Smooth muscle cell (in vitro differentiated cells): ENCODE data around the gene LOXL4. TPM values are rescaled to one million over a fixed set of nuclear protein-coding genes. Genes with fewer than 3 reads are reported as not detected.

ENCODE experiments used
- DNase-seq: peaks from one replicate; lab custom pipeline; 2025; ENCODE audit not compliant: unreplicated experiment; lab: John Stamatoyannopoulos, UW
- H2AFZ ChIP-seq: fragments of 200-600 bp; sonication (generic); 2 replicates; pipeline ENCODE4 v1.6.0; 2016; ENCODE audit warnings: antibody characterized with exemption, low read depth, mild to moderate bottlenecking
- H3F3A ChIP-seq: fragments of 200-600 bp; sonication (generic); 2 replicates; pipeline ENCODE4 v1.6.0; 2017; ENCODE audit warnings: antibody characterized with exemption, low read depth
- H3K27ac ChIP-seq: fragments of 200-600 bp; sonication (generic); 2 replicates; pipeline ENCODE4 v1.5.1; 2016; ENCODE audit warnings: low read depth, mild to moderate bottlenecking
- H3K27me3 ChIP-seq: fragments of 200-600 bp; sonication (generic); 2 replicates; pipeline ENCODE4 v1.6.1; 2016; ENCODE audit warnings: low read depth, mild to moderate bottlenecking
- H3K36me3 ChIP-seq: fragments of 200-600 bp; sonication (generic); 2 replicates; pipeline ENCODE4 v1.5.1; 2016; ENCODE audit warnings: low read depth
- H3K4me1 ChIP-seq: fragments of 200-600 bp; sonication (generic); 2 replicates; pipeline ENCODE4 v1.5.1; 2016; ENCODE audit warnings: low read depth
- H3K4me2 ChIP-seq: fragments of 200-600 bp; sonication (generic); 2 replicates; pipeline ENCODE4 v1.6.0; 2016; ENCODE audit warnings: mild to moderate bottlenecking
- H3K4me3 ChIP-seq: fragments of 200-600 bp; sonication (generic); 2 replicates; pipeline ENCODE4 v1.5.1; 2016; ENCODE audit warnings: mild to moderate bottlenecking
- H3K79me2 ChIP-seq: fragments of 200-600 bp; sonication (generic); 2 replicates; pipeline ENCODE4 v1.6.0; 2016; ENCODE audit warnings: low read depth, mild to moderate bottlenecking
- H3K9ac ChIP-seq: fragments of 200-600 bp; sonication (generic); 2 replicates; pipeline ENCODE4 v1.6.0; 2016; ENCODE audit warnings: low read depth
- H3K9me3 ChIP-seq: fragments of 200-600 bp; sonication (generic); replicated peaks from 2 replicates; pipeline ENCODE4 v1.5.1; 2016; ENCODE audit warnings: low read depth
- H4K20me1 ChIP-seq: fragments of 200-600 bp; sonication (generic); 2 replicates; pipeline ENCODE4 v1.6.0; 2016; ENCODE audit warnings: low read depth
- WGBS: methylation state at CpG from one replicate; pipeline ENCODE4 v1.1.7; 2016; ENCODE audit warnings: low lambda C conversion rate; 5-methylcytosine and 5-hydroxymethylcytosine counted together
- polyA plus RNA-seq: library from polyadenylated mRNA; unstranded; fragments of >200 nt; fragmentation: Nextera tagmentation; extraction: Ambion mirVana; gene quantifications from 2 replicates; pipeline ENCODE4 v1.2.1, GENCODE V29; 2016
- total RNA-seq: library from RNA; depleted of rRNA; stranded (reverse); fragments of >200 nt; gene quantifications from 2 replicates; pipeline ENCODE4 v1.2.3, GENCODE V29; 2014
- TF ChIP-seq, protein P1 (sequence below): fragments of 200-600 bp; sonication (generic); IDR thresholded peaks from 2 replicates; pipeline ENCODE4 v1.5.1; 2017; ENCODE audit warnings: borderline replicate concordance, mild to moderate bottlenecking, antibody characterized with exemption; ENCODE audit not compliant: insufficient read depth, poor library complexity, severe bottlenecking

LOXL4 gene
- total and polyA plus RNA-seq, 2 experiments from 2014 or later: 19.8 to 60.2 TPM

DNA sequence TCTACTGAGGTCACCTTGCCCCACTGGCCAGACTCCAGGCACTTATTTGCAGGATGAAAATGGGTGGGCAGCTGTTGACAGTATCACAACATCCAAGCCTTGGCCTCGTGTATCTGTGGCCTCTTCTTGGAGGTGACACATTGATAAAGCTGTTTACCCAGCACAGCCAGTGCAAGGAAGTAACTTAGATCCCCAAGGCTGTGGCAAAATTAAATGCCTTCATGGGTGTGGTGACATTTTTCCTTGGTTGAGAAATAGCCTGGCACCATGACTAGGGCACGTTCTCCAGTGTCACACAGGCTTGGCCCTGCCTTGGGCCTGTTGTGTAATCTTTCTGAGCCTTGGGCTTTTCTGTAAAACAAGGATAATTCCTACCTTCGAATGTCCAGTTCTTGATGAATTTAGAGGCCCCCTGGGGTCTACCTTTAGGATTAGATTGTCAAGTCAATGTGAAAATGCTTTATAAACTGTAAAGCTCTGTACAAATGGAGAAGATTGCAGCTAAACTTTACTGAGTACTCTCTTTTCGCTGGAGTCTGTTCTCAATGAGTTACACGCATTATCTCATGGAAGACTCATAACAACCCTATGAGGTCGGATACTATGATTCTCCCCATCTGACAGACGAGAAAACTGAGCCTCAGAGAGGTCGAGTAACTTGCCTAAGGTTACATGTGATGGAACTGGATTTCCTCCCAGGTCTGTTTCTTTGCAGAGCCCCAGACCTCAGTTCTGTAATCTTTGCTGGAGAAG, 46.7 kb upstream of the LOXL4 start:
- 75% methylated on average over 8 of the region's 8 CpGs for WGBS
- TF ChIP-seq, protein P1, sequence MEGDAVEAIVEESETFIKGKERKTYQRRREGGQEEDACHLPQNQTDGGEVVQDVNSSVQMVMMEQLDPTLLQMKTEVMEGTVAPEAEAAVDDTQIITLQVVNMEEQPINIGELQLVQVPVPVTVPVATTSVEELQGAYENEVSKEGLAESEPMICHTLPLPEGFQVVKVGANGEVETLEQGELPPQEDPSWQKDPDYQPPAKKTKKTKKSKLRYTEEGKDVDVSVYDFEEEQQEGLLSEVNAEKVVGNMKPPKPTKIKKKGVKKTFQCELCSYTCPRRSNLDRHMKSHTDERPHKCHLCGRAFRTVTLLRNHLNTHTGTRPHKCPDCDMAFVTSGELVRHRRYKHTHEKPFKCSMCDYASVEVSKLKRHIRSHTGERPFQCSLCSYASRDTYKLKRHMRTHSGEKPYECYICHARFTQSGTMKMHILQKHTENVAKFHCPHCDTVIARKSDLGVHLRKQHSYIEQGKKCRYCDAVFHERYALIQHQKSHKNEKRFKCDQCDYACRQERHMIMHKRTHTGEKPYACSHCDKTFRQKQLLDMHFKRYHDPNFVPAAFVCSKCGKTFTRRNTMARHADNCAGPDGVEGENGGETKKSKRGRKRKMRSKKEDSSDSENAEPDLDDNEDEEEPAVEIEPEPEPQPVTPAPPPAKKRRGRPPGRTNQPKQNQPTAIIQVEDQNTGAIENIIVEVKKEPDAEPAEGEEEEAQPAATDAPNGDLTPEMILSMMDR: no peak
- Histone ChIP-seq H3K36me3 (no peaks in the 10 kb centered on the region), H3K79me2 (no peaks in the 10 kb centered on the region), H3F3A (peaks cover 4% of the 10 kb centered on the region), H3K4me1 (no peaks in the 10 kb centered on the region), H3K4me3 (no peak overlapping the region), H3K9me3 (no peaks in the 10 kb centered on the region), H3K27me3 (no peaks in the 10 kb centered on the region), H3K27ac (no peak overlapping the region), H2AFZ (no peak overlapping the region), H3K4me2 (no peak overlapping the region), H3K9ac (no peak overlapping the region), H4K20me1 (no peaks in the 10 kb centered on the region)
- DNase-seq: no peak

DNA sequence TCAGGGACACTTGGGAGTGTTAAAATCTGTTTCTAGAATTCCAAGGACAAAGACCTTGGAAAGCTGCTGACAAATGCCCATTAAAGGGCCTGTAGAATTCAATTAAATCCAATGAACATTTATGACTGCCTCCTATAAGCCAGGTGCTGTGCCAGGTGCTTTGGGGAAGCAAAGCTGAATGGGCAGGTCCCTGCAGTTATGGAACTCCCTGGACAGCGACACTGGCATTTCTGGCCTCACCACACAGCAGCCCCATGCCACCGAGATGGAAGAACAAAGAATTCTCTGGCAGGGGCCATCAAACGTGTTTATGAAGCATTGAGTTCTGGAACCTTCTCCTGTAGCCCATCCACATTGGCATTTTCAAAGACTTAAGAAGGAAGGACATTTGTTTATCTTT, 45.6 kb upstream of the LOXL4 start:
- no peaks in the 10 kb centered on the region for H3K27me3 ChIP-seq
- no peaks in the 10 kb centered on the region for H3K36me3 ChIP-seq
- H3K4me2 ChIP-seq: no peak overlapping the region
- no peaks in the 10 kb centered on the region for H4K20me1 ChIP-seq
- peaks cover 5% of the 10 kb centered on the region for H3K4me1 ChIP-seq
- no peak overlapping the region for H3K9ac ChIP-seq
- H3K27ac ChIP-seq: no peak overlapping the region
- no peak for DNase-seq
- H3F3A ChIP-seq: peaks cover 4% of the 10 kb centered on the region
- WGBS: 94% methylated on average over 3 of the region's 3 CpGs
- TF ChIP-seq, protein P1: no peak
- H3K4me3 ChIP-seq: no peak overlapping the region
- H2AFZ ChIP-seq: no peak overlapping the region
- H3K9me3 ChIP-seq: no peaks in the 10 kb centered on the region
- H3K79me2 ChIP-seq: no peaks in the 10 kb centered on the region

DNA sequence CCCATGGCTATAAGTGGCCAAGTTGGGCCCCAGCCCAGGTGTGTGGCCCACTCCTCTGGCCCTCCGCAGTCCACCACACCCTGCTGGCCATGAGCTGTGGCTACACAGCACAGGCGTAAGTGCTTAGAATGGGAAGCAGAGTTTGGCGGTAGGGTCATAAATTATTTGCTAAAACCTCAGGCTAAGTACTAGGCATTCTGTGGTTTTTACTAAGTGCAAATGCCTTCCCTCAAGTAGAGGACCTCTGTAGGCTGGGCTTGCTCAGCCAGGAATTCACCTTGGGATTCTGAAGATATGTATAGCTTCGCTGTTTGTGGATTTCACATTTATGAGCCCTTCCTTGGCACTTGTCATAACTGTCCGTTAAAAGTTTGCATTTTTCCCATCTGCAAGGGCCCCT, 44.8 kb upstream of the LOXL4 start:
- Histone ChIP-seq H3F3A (peaks cover 4% of the 10 kb centered on the region), H3K4me3 (no peak overlapping the region), H3K27me3 (no peaks in the 10 kb centered on the region), H3K4me1 (peaks cover 5% of the 10 kb centered on the region), H3K36me3 (no peaks in the 10 kb centered on the region), H2AFZ (no peak overlapping the region), H3K79me2 (no peaks in the 10 kb centered on the region), H3K27ac (no peak overlapping the region), H4K20me1 (no peaks in the 10 kb centered on the region), H3K4me2 (no peak overlapping the region), H3K9ac (no peak overlapping the region), H3K9me3 (no peaks in the 10 kb centered on the region)
- TF ChIP-seq, protein P1: no peak
- WGBS: 70% methylated on average over 5 of the region's 5 CpGs
- no peak for DNase-seq

DNA sequence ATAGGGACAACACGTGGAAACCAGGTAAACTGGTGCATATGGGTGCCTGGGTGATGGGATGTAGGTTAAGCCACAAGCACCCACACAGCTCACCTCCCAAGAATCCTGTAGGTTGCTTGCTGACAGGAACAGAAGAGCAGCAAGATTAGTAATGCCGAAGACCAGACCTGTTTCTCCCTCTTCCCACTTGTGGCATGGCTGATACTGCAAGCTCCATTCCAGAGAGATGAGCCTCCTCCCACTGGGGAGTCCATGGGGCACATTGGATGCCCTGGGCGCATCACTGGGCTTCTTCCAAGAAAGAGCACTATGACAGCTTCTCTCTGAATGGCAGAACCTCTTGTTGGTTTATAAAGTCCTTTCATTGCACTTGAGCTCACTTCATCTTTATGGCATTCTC, 44.4 kb upstream of the LOXL4 start:
- Histone ChIP-seq H3F3A (peaks cover 4% of the 10 kb centered on the region), H3K27ac (no peak overlapping the region), H3K9me3 (no peaks in the 10 kb centered on the region), H3K4me1 (peaks cover 5% of the 10 kb centered on the region), H3K36me3 (no peaks in the 10 kb centered on the region), H3K9ac (no peak overlapping the region), H3K4me2 (no peak overlapping the region), H3K27me3 (no peaks in the 10 kb centered on the region), H3K79me2 (no peaks in the 10 kb centered on the region), H4K20me1 (no peaks in the 10 kb centered on the region), H2AFZ (no peak overlapping the region), H3K4me3 (no peak overlapping the region)
- DNase-seq: no peak
- TF ChIP-seq, protein P1: no peak
- 36% methylated on average over 3 of the region's 3 CpGs for WGBS
